Measurements from ENCODE around the gene EPHA4.

Gene EPHA4

DNA sequence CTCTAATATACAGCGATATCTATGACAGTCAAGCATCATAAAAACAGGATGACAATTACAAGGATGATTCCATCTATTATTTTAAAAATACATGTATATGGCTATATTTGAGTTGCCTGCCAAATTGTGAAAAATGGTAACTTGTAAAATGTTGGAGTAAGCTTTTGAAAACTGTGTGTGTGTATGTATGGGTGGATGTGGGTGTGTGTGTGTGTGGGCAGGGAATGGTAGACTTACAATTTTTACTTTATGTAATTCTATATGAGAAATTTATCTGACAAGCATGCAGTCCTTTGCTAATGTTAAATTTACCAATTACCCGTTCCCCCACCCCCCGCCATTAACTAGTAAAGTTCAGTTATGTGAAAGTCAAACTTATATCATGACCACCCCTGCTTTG, 14.0 kb downstream of the EPHA4 start:
- H3K9me3 ChIP-seq (ENCODE audit: severe bottlenecking): no peaks in the 10 kb centered on the region
- no peak for TF ChIP-seq CTCF (IDR thresholded peaks at IDR 0.05; ENCODE audit: poor library complexity, severe bottlenecking)
- H3K36me3 ChIP-seq (ENCODE audit: low read depth): no peaks in the 10 kb centered on the region
- DNase-seq (ENCODE audit: low spot score): no peak
- ATAC-seq (ENCODE audit: low read depth): no peak
- no peaks in the 10 kb centered on the region for H3K4me1 ChIP-seq (ENCODE audit: insufficient read depth, poor library complexity, severe bottlenecking)
- H3K27me3 ChIP-seq (ENCODE audit: insufficient read depth, poor library complexity, severe bottlenecking): no peaks in the 10 kb centered on the region
- no peak overlapping the region for H3K27ac ChIP-seq (ENCODE audit: poor library complexity, severe bottlenecking)
- no peak overlapping the region for H3K4me3 ChIP-seq (ENCODE audit: severe bottlenecking)

GRCh38 chr2:221555494-221555846, 16.6 kb downstream of the EPHA4 start:
- Histone ChIP-seq H3K27ac (ENCODE audit: poor library complexity, severe bottlenecking) (no peak overlapping the region), H3K36me3 (ENCODE audit: low read depth) (no peaks in the 10 kb centered on the region), H3K9me3 (ENCODE audit: severe bottlenecking) (no peaks in the 10 kb centered on the region), H3K27me3 (ENCODE audit: insufficient read depth, poor library complexity, severe bottlenecking) (no peaks in the 10 kb centered on the region), H3K4me1 (ENCODE audit: insufficient read depth, poor library complexity, severe bottlenecking) (no peaks in the 10 kb centered on the region), H3K4me3 (ENCODE audit: severe bottlenecking) (no peak overlapping the region)
- TF ChIP-seq CTCF (IDR thresholded peaks at IDR 0.05; ENCODE audit: poor library complexity, severe bottlenecking): no peak
- DNase-seq (ENCODE audit: low spot score): no peak
- ATAC-seq (ENCODE audit: low read depth): no peak

- H3K4me1 ChIP-seq (ENCODE audit: insufficient read depth, poor library complexity, severe bottlenecking): no peaks in the 10 kb centered on the region
- H3K27me3 ChIP-seq (ENCODE audit: insufficient read depth, poor library complexity, severe bottlenecking): no peaks in the 10 kb centered on the region
- no peaks in the 10 kb centered on the region for H3K36me3 ChIP-seq (ENCODE audit: low read depth)
- no peak overlapping the region for H3K4me3 ChIP-seq (ENCODE audit: severe bottlenecking)
- TF ChIP-seq CTCF (IDR thresholded peaks at IDR 0.05; ENCODE audit: poor library complexity, severe bottlenecking): no peak
- ATAC-seq (ENCODE audit: low read depth) (no peak), DNase-seq (ENCODE audit: low spot score) (no peak)
- H3K9me3 ChIP-seq (ENCODE audit: severe bottlenecking): no peaks in the 10 kb centered on the region
- H3K27ac ChIP-seq (ENCODE audit: poor library complexity, severe bottlenecking): no peak overlapping the region
Measured at GRCh38 chr2:221554769-221555493, 17.2 kb downstream of the EPHA4 start.

- TF ChIP-seq CTCF (IDR thresholded peaks at IDR 0.05; ENCODE audit: poor library complexity, severe bottlenecking): no peak
- H3K4me3 ChIP-seq (ENCODE audit: severe bottlenecking): no peak overlapping the region
- H3K4me1 ChIP-seq (ENCODE audit: insufficient read depth, poor library complexity, severe bottlenecking): no peaks in the 10 kb centered on the region
- no peaks in the 10 kb centered on the region for H3K9me3 ChIP-seq (ENCODE audit: severe bottlenecking)
- DNase-seq (ENCODE audit: low spot score): no peak
- ATAC-seq (ENCODE audit: low read depth): no peak
- H3K27me3 ChIP-seq (ENCODE audit: insufficient read depth, poor library complexity, severe bottlenecking): no peaks in the 10 kb centered on the region
- H3K36me3 ChIP-seq (ENCODE audit: low read depth): no peaks in the 10 kb centered on the region
- no peak overlapping the region for H3K27ac ChIP-seq (ENCODE audit: poor library complexity, severe bottlenecking)
Measured at GRCh38 chr2:221553333-221553732, 18.8 kb downstream of the EPHA4 start.

DNA sequence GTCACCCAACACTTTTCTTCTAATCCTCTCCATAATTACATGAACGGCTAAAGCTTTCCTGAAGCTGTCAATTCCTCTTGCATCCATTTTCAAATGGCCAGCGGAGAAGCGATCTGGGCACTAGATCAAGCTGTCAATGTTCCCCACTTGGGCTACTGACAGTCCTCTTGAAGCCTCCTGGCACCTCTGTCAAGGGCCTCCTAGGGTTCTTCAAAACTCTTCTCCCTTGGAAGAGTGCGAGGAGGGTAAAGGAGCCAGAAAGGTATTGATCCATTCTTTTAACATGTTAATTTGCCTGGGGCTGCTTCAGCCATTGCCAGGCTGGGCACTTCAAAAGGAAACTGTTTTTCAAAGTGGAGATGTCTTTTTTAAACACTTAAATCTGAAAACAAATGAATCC, 19.8 kb downstream of the EPHA4 start:
- no peak for TF ChIP-seq CTCF (IDR thresholded peaks at IDR 0.05; ENCODE audit: poor library complexity, severe bottlenecking)
- Histone ChIP-seq H3K27ac (ENCODE audit: poor library complexity, severe bottlenecking) (no peak overlapping the region), H3K36me3 (ENCODE audit: low read depth) (no peaks in the 10 kb centered on the region), H3K9me3 (ENCODE audit: severe bottlenecking) (no peaks in the 10 kb centered on the region), H3K4me1 (ENCODE audit: insufficient read depth, poor library complexity, severe bottlenecking) (no peaks in the 10 kb centered on the region), H3K27me3 (ENCODE audit: insufficient read depth, poor library complexity, severe bottlenecking) (no peaks in the 10 kb centered on the region), H3K4me3 (ENCODE audit: severe bottlenecking) (no peak overlapping the region)
- ATAC-seq (ENCODE audit: low read depth) (no peak), DNase-seq (ENCODE audit: low spot score) (no peak)

Data from RWPE2 (cell line).